T-helper 1 cell treated with Interleukin-12 subunit alpha and Interleukin-12 subunit beta and Interleukin-4 antibody, amounts not matched to agents 30 ng/mL and 1 ng/mL, for 36 hours (primary cell): ENCODE measurements around the gene STAT5A. TPM values are rescaled to one million over a fixed set of nuclear protein-coding genes. Genes with fewer than 3 reads are reported as not detected.

Experiments used
- intact Hi-C: fragments of 100-400 bp; cut with micrococcal nuclease; formaldehyde crosslinking; loops from one replicate; pipeline ENCODE4 v1.15.1; 2024
- total RNA-seq: library from RNA; stranded (reverse); gene quantifications from 2 replicates; pipeline ENCODE4 v1.2.3, GENCODE V29; 2022

The STAT5A gene
- total RNA-seq, 1 donor from 2014 or later, result 170 TPM

GRCh38 chr17:42322382-42323267 lies 34.3 kb downstream of the STAT5A start:
- intact Hi-C loops, result loop anchor here (1.0 kb wide), 6 partner anchors 10 to 195 kb away; partner anchors contain the start of gene STAT3

GRCh38 chr17:42323268-42323773 lies 35.0 kb downstream of the STAT5A start:
- intact Hi-C loops, result loop anchor here (1.0 kb wide), 1 partner anchor 14 kb away; no protein-coding TSS in a partner anchor

DNA sequence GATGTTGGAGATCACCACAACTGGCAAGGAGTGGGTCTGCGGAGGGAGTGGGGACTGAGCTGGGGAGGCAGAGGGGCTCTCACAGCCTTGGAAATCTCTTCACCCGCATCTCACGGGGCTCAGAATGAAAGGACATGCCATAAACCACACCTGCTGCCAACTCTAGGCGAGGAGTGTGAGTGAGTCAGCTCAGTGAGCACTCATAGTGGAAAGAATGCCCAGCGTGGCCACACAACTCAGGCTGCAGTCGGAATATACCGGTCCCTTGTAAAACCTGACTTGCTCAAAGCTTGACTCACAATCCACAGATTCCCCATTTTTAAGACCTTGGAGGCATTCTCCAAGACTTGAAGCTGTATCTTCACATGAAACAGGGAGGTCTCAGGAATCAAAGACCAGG lies 36.7 kb downstream of the STAT5A start:
- intact Hi-C loops, result no loop called here

- intact Hi-C loops, result no loop called here
Observed at GRCh38 chr17:42329025-42329976, 41.0 kb downstream of the STAT5A start.

GRCh38 chr17:42333053-42333452 lies 44.8 kb downstream of the STAT5A start:
- intact Hi-C loops, result no loop called here

GRCh38 chr17:42334677-42335076 lies 46.4 kb downstream of the STAT5A start:
- intact Hi-C loops, result loop anchor here (5.0 kb wide), 1 partner anchor 123 kb away; the partner anchor contains the start of gene ATP6V0A1

DNA sequence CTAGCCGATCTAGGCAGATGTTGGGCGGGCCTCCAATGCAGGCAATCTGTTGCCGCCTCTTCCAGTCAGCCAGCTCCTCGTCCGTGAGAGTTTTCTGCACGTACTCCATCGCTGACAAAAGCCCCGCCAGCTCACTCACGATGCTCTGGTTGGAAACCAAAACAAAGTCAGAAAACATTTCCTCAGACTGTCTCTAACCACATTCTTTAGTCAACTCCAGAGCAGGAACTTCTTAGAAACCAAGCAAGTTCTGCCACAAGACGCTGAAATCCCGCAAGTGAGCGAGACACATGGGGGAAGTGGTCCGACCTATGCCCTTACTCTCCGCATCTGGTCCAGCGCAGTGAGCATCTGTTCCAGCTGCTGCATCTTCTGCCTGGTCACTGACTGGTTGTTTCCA lies 49.1 kb downstream of the STAT5A start:
- intact Hi-C loops, result loop anchor here (1.0 to 5.0 kb wide), 6 partner anchors 14 to 120 kb away; partner anchors contain the start of genes ATP6V0A1 and STAT3

- intact Hi-C loops, result loop anchor here (5.0 kb wide), 1 partner anchor 119 kb away; the partner anchor contains the start of gene ATP6V0A1
Observed at GRCh38 chr17:42338427-42338985, 50.2 kb downstream of the STAT5A start.

GRCh38 chr17:42339221-42339620 lies 50.9 kb downstream of the STAT5A start:
- intact Hi-C loops, result loop anchor here (5.0 kb wide), 1 partner anchor 118 kb away; the partner anchor contains the start of gene ATP6V0A1

DNA sequence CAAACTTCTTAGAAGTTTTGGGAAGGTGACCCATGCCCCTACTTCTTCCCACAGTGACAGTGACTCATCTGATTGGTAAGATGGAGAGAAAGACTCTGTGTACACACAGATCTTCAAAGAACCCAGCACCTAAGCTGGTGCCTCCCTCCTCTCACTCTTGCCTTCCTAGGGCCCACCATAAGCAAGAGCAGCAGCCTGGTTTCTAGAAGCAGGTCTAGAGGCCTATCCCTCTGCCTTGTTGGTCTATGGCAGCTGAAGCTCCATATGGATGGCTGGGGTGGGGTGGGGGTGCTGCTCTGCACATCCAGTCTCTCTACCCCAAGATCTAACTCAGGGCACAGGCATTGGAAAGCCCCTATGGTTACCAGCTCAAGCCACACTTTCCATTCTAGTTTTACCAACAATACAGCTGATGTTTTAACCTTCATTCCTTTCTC lies 52.4 kb downstream of the STAT5A start:
- intact Hi-C loops, result loop anchor here (2.0 kb wide), 2 partner anchors 52 to 92 kb away; partner anchors contain the start of gene STAT5A

GRCh38 chr17:42341568-42341967 lies 53.3 kb downstream of the STAT5A start:
- intact Hi-C loops, result loop anchor here (2.0 kb wide), 2 partner anchors 53 to 93 kb away; partner anchors contain the start of gene STAT5A

GRCh38 chr17:42342242-42343008 lies 54.1 kb downstream of the STAT5A start:
- intact Hi-C loops, result loop anchor here (1.0 kb wide), 1 partner anchor 46 kb away; the partner anchor contains the start of gene STAT3

GRCh38 chr17:42345396-42346073 lies 57.2 kb downstream of the STAT5A start:
- intact Hi-C loops, result no loop called here

DNA sequence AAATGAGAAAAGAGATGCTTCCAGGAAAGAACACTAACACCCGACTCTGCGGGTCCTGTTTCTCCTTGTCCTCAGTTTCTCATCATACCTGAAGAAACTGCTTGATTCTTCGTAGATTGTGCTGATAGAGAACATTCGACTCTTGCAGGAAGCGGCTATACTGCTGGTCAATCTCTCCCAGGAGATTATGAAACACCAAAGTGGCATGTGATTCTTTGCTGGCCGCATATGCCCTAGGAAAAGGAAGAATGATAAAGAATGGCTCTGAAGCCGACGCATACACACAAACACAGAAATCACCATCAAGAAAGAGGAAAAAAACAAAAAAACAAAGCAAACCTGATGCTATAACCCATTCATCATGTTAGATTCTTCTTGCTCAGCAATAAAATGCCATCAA lies 58.2 kb downstream of the STAT5A start:
- intact Hi-C loops, result no loop called here

GRCh38 chr17:42347198-42347597 lies 58.9 kb downstream of the STAT5A start:
- intact Hi-C loops, result no loop called here

DNA sequence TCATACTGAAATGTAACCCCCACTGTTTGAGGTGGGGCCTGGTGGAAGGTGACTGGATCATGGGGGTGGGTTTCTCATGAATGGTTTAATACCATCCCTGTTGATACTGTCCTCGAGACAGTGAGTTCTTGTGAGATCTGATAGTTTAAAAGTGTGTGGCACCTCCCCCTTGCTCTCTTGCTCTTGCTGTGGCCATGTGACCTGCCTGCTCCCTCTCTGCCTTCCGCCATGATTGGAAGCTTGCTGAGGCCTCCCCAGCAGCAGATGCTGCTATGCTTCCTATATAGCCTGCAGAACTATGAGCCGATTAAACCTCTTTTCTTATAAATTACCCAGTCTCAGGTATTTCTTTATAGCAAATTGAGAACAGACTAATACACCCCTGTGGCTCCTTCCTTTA lies 59.3 kb downstream of the STAT5A start:
- intact Hi-C loops, result no loop called here

- intact Hi-C loops, result no loop called here
Observed at GRCh38 chr17:42348104-42348503, 59.8 kb downstream of the STAT5A start.

- intact Hi-C loops, result no loop called here
Observed at GRCh38 chr17:42354956-42355843, 66.9 kb downstream of the STAT5A start.
